ENCODE measurements around the gene RNASEH2B.

Gene RNASEH2B

DNA sequence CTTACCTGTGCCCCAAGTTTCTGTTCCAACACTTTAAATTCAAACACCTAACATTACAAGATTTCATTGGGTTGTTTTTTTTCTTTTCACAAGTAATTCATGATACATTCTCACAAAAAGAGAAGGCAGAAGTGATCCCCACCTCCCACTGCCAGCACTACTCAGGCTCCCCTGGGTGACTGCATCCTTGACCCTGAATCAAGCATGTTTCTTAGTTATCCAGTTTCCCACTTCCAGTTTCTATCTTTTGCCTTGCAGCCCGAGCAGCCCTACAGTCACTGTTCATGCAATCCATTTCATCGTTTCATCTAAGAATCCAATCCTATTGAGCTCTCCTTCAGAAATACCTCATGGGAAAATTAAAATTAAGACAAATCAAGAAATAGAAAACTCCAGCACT is 61.4 kb downstream of the RNASEH2B start:
- TF ChIP-seq EZH2phosphoT487 (IDR thresholded peaks at IDR 0.05; ENCODE audit: borderline replicate concordance, low read length) = no peak
- TF ChIP-seq, protein P1, sequence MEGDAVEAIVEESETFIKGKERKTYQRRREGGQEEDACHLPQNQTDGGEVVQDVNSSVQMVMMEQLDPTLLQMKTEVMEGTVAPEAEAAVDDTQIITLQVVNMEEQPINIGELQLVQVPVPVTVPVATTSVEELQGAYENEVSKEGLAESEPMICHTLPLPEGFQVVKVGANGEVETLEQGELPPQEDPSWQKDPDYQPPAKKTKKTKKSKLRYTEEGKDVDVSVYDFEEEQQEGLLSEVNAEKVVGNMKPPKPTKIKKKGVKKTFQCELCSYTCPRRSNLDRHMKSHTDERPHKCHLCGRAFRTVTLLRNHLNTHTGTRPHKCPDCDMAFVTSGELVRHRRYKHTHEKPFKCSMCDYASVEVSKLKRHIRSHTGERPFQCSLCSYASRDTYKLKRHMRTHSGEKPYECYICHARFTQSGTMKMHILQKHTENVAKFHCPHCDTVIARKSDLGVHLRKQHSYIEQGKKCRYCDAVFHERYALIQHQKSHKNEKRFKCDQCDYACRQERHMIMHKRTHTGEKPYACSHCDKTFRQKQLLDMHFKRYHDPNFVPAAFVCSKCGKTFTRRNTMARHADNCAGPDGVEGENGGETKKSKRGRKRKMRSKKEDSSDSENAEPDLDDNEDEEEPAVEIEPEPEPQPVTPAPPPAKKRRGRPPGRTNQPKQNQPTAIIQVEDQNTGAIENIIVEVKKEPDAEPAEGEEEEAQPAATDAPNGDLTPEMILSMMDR (IDR thresholded peaks at IDR 0.05; ENCODE audit: low read depth, low read length, poor library complexity, severe bottlenecking) = no peak
- H3K36me3 ChIP-seq (ENCODE audit: control insufficient read depth, low read length) = peaks cover 30% of the 10 kb centered on the region
- no peaks in the 10 kb centered on the region for H3K9me2 ChIP-seq (replicated peaks; ENCODE audit: control insufficient read depth, low read length)

DNA sequence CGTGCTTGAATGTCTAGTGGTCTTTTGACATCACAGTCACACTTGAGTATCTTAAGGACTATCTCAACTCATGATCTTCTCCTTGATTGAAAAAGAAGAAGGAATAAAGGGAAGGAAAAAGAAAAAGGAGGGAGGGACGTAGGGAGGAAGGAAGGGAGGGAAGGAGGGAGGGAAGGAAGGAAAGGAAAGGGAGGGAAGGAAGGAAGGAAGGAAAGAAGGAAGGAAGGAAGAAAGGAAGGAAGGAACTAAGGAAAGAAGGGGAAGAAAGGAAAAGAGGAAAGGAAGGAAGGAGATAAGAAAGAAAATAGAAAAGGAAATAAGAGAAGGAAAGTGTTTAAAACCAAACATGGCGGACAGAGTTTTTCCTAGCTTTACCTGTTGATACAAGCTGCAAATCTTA is 64.7 kb downstream of the RNASEH2B start:
- H3K9me2 ChIP-seq (replicated peaks; ENCODE audit: control insufficient read depth, low read length) = no peaks in the 10 kb centered on the region
- no peak for TF ChIP-seq EZH2phosphoT487 (IDR thresholded peaks at IDR 0.05; ENCODE audit: borderline replicate concordance, low read length)
- TF ChIP-seq, protein P1 (IDR thresholded peaks at IDR 0.05; ENCODE audit: low read depth, low read length, poor library complexity, severe bottlenecking) = no peak
- no peaks in the 10 kb centered on the region for H3K79me2 ChIP-seq (ENCODE audit: control insufficient read depth, low read length)
- no peaks in the 10 kb centered on the region; the same call in 1 of the 2 replicates for H4K20me1 ChIP-seq (ENCODE audit: control insufficient read depth, insufficient read depth, low read depth, low read length)
- no peaks in the 10 kb centered on the region for H3K4me1 ChIP-seq (ENCODE audit: control insufficient read depth, low read length)
- no peak overlapping the region for H3K4me3 ChIP-seq (ENCODE audit: low read length)
- H3K4me2 ChIP-seq (ENCODE audit: low read length) = no peak overlapping the region
- no peaks in the 10 kb centered on the region for H3F3A ChIP-seq (ENCODE audit: control insufficient read depth, insufficient read depth)
- H3K36me3 ChIP-seq (ENCODE audit: control insufficient read depth, low read length) = peaks cover 12% of the 10 kb centered on the region
- H3K27ac ChIP-seq (ENCODE audit: low read depth, low read length) = no peak overlapping the region
- no peaks in the 10 kb centered on the region for H3K9me3 ChIP-seq (ENCODE audit: control insufficient read depth, insufficient read depth, low read length)
- H3K27me3 ChIP-seq (ENCODE audit: control insufficient read depth, low read length) = no peaks in the 10 kb centered on the region

More for the DNA sequence above, 61.4 kb downstream of the RNASEH2B start:
- no peak overlapping the region for H3K27ac ChIP-seq (ENCODE audit: low read depth, low read length)
- H4K20me1 ChIP-seq (ENCODE audit: control insufficient read depth, insufficient read depth, low read depth, low read length) = no peaks in the 10 kb centered on the region; the same call in 1 of the 2 replicates
- no peaks in the 10 kb centered on the region for H3K27me3 ChIP-seq (ENCODE audit: control insufficient read depth, low read length)
- no peaks in the 10 kb centered on the region for H3K9me3 ChIP-seq (ENCODE audit: control insufficient read depth, insufficient read depth, low read length)
- H3K79me2 ChIP-seq (ENCODE audit: control insufficient read depth, low read length) = no peaks in the 10 kb centered on the region
- no peak overlapping the region for H3K4me3 ChIP-seq (ENCODE audit: low read length)
- no peak overlapping the region for H3K4me2 ChIP-seq (ENCODE audit: low read length)
- H3F3A ChIP-seq (ENCODE audit: control insufficient read depth, insufficient read depth) = no peaks in the 10 kb centered on the region
- H3K4me1 ChIP-seq (ENCODE audit: control insufficient read depth, low read length) = no peaks in the 10 kb centered on the region

DNA sequence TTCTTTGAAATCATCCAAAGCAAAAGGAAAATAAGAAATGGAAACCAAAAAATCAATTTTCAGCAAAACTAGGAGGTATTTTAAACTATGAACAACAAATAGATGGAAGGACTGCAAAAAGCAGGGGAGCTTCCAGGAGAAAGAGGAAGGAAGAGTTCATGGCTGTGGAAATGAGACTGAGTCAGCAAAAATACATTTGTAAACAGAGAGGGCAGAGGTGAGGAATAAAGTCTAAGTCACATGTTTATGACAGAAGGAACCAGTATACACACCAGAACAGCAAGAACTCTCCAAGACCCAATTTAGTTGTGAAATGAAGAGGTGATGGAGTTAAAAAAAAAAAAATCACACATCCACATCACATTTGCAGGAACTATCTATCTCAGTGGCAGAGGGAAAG is 69.6 kb downstream of the RNASEH2B start:
- Histone ChIP-seq H3K27ac (ENCODE audit: low read depth, low read length) (no peak overlapping the region), H3K9me3 (ENCODE audit: control insufficient read depth, insufficient read depth, low read length) (no peaks in the 10 kb centered on the region), H3K4me3 (ENCODE audit: low read length) (no peak overlapping the region), H3K79me2 (ENCODE audit: control insufficient read depth, low read length) (no peaks in the 10 kb centered on the region), H3K4me2 (ENCODE audit: low read length) (no peak overlapping the region), H4K20me1 (ENCODE audit: control insufficient read depth, insufficient read depth, low read depth, low read length) (no peaks in the 10 kb centered on the region), H3K36me3 (ENCODE audit: control insufficient read depth, low read length) (no peaks in the 10 kb centered on the region), H3K27me3 (ENCODE audit: control insufficient read depth, low read length) (no peaks in the 10 kb centered on the region), H3K9me2 (replicated peaks; ENCODE audit: control insufficient read depth, low read length) (no peaks in the 10 kb centered on the region), H3F3A (ENCODE audit: control insufficient read depth, insufficient read depth) (no peaks in the 10 kb centered on the region), H3K4me1 (ENCODE audit: control insufficient read depth, low read length) (no peaks in the 10 kb centered on the region)
- TF ChIP-seq EZH2phosphoT487 (IDR thresholded peaks at IDR 0.05; ENCODE audit: borderline replicate concordance, low read length) = no peak
- TF ChIP-seq, protein P1 (IDR thresholded peaks at IDR 0.05; ENCODE audit: low read depth, low read length, poor library complexity, severe bottlenecking) = no peak
